Measurements from ENCODE around the gene SLC6A3. TPM values are rescaled to one million over a fixed set of nuclear protein-coding genes. Genes with fewer than 3 reads are reported as not detected.

The SLC6A3 gene
- polyA plus RNA-seq, 1 experiment = not detected

DNA sequence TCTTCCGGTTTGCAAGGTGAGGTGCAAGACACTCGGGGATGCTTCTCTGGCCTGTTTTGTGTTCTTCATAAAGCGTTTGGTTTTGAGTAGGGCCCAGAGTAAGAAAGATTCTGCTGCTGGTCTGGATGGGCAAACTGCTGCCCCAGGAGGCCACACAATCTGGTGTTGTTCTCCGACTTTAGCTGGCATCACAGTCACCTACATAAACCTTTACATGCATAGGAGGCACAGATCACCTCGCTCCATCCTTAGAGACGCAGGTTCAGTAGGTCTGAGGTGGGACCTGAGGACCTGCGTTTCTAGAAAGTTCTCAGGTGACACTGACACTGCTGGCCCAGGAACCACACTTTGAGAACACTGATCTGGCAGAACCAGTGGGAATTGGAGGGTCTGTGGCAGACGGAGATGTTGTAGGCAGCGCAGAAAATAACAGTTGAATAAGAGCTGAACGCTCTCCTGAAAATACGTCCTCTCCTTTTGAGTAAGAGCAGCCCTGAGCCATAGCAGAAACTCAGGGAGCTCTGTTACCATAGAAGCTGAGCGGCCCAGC lies 3.9 kb upstream of the SLC6A3 start:
- Histone ChIP-seq H3K27me3 (ENCODE audit: control insufficient read depth, insufficient read depth, low read length) (peaks cover 49% of the 10 kb centered on the region), H3K4me3 (ENCODE audit: low read depth, low read length) (no peak overlapping the region), H3K27ac (ENCODE audit: low read depth, low read length) (no peak overlapping the region), H3K9me3 (ENCODE audit: control insufficient read depth, insufficient read depth, low read length) (peaks cover 4% of the 10 kb centered on the region)
- CTCF ChIA-PET = no interaction called here
- DNase-seq (ENCODE audit: low read depth, low spot score) = no peak
- POLR2A ChIA-PET = no interaction called here
- TF ChIP-seq, protein P1, sequence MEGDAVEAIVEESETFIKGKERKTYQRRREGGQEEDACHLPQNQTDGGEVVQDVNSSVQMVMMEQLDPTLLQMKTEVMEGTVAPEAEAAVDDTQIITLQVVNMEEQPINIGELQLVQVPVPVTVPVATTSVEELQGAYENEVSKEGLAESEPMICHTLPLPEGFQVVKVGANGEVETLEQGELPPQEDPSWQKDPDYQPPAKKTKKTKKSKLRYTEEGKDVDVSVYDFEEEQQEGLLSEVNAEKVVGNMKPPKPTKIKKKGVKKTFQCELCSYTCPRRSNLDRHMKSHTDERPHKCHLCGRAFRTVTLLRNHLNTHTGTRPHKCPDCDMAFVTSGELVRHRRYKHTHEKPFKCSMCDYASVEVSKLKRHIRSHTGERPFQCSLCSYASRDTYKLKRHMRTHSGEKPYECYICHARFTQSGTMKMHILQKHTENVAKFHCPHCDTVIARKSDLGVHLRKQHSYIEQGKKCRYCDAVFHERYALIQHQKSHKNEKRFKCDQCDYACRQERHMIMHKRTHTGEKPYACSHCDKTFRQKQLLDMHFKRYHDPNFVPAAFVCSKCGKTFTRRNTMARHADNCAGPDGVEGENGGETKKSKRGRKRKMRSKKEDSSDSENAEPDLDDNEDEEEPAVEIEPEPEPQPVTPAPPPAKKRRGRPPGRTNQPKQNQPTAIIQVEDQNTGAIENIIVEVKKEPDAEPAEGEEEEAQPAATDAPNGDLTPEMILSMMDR (IDR thresholded peaks at IDR 0.05; ENCODE audit: low read depth, low read length) = no peak

GRCh38 chr5:1448511-1449011 lies 3.3 kb upstream of the SLC6A3 start:
- Histone ChIP-seq H3K4me3 (ENCODE audit: low read depth, low read length) (no peak overlapping the region), H3K9me3 (ENCODE audit: control insufficient read depth, insufficient read depth, low read length) (no peaks in the 10 kb centered on the region; the same call in 1 of the 2 replicates), H3K27me3 (ENCODE audit: control insufficient read depth, insufficient read depth, low read length) (peaks cover 52% of the 10 kb centered on the region), H3K27ac (ENCODE audit: low read depth, low read length) (no peak overlapping the region)
- POLR2A ChIA-PET = no interaction called here
- DNase-seq (ENCODE audit: low read depth, low spot score) = no peak
- CTCF ChIA-PET = no interaction called here
- TF ChIP-seq, protein P1 (IDR thresholded peaks at IDR 0.05; ENCODE audit: low read depth, low read length) = no peak

DNA sequence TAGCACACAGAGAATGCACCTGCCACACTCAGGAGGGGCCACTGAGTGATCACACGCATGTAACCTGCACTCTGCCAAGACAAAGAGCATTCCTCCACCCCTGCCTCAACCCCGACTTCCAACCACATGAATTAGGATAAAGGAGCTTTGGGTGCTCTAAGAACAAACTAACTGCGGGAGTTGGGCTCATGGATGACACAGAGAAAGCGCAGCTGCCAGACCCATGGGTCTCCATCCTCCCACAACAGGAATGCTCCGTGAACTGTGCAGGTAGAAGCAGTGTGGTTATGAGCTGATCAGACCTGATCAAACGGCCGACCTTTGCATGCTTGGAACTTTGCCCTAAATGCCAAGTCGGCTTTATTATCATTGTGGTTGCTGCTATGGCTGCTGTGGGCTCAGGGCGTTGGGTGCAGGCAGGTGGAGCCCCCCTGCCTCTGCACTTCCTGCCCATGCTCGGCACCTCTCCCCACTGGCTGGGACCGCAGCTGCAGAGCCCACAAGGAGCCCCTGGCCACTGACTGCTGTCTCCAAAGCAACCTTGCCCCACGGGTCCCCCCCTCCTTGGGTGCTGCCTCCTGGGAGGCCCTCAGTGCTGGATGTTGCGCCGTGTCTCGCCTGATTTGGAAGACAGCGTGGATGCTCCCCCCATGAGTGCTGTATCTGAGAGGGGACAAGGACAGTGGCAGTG lies 2.6 kb upstream of the SLC6A3 start:
- CTCF ChIA-PET = no interaction called here
- no peak overlapping the region for H3K27ac ChIP-seq (ENCODE audit: low read depth, low read length)
- no peak overlapping the region for H3K4me3 ChIP-seq (ENCODE audit: low read depth, low read length)
- H3K27me3 ChIP-seq (ENCODE audit: control insufficient read depth, insufficient read depth, low read length) = peaks cover 59% of the 10 kb centered on the region
- POLR2A ChIA-PET = no interaction called here
- H3K9me3 ChIP-seq (ENCODE audit: control insufficient read depth, insufficient read depth, low read length) = no peaks in the 10 kb centered on the region; the same call in 1 of the 2 replicates
- TF ChIP-seq, protein P1 (IDR thresholded peaks at IDR 0.05; ENCODE audit: low read depth, low read length) = no peak
- DNase-seq (ENCODE audit: low read depth, low spot score) = no peak

- Histone ChIP-seq H3K4me3 (ENCODE audit: low read depth, low read length) (no peak overlapping the region), H3K27ac (ENCODE audit: low read depth, low read length) (no peak overlapping the region), H3K27me3 (ENCODE audit: control insufficient read depth, insufficient read depth, low read length) (peaks cover 67% of the 10 kb centered on the region), H3K9me3 (ENCODE audit: control insufficient read depth, insufficient read depth, low read length) (peaks cover 2% of the 10 kb centered on the region; the same call in 1 of the 2 replicates)
- ChIA-PET POLR2A (no interaction called here), CTCF (no interaction called here)
- DNase-seq (ENCODE audit: low read depth, low spot score) = no peak
- TF ChIP-seq, protein P1 (IDR thresholded peaks at IDR 0.05; ENCODE audit: low read depth, low read length) = no peak
Measured at GRCh38 chr5:1446602-1447343, 1.5 kb upstream of the SLC6A3 start.

Measured in AG04450 (cell line).